Measurements from ENCODE around the gene NLRX1. TPM values are rescaled to one million over a fixed set of nuclear protein-coding genes. Genes with fewer than 3 reads are reported as not detected.

NLRX1 gene
- total and polyA plus RNA-seq, 2 experiments from 2014 or later: 13.4 to 28.0 TPM

GRCh38 chr11:119202554-119202953 lies 34.0 kb downstream of the NLRX1 start:
- Histone ChIP-seq H3K9ac (no peak overlapping the region), H3K4me2 (ENCODE audit: unreplicated experiment) (no peak overlapping the region), H3F3A (ENCODE audit: insufficient read depth) (peaks cover 6% of the 10 kb centered on the region), H3K79me2 (ENCODE audit: insufficient read depth) (peaks cover 12% of the 10 kb centered on the region), H3K9me2 (ENCODE audit: insufficient read depth) (no peaks in the 10 kb centered on the region), H3K27ac (no peak overlapping the region), H4K20me1 (ENCODE audit: insufficient read depth) (no peaks in the 10 kb centered on the region), H3K9me3 (ENCODE audit: low read depth) (no peaks in the 10 kb centered on the region), H3K27me3 (replicated peaks; ENCODE audit: insufficient read depth) (no peaks in the 10 kb centered on the region), H3K4me1 (ENCODE audit: insufficient read depth) (peaks cover 5% of the 10 kb centered on the region; the same call in 1 of the 2 replicates), H2AFZ (no peak overlapping the region), H3K36me3 (ENCODE audit: low read depth) (no peaks in the 10 kb centered on the region), H3K4me3 (no peak overlapping the region)
- 73 to 74% methylated on average over 7 of the region's 7 CpGs for WGBS, 2 experiments (ENCODE audit: low coverage in 1 of 2, low lambda C conversion rate in 2 of 2, missing lambda C conversion rate in 2 of 2)
- TF ChIP-seq EZH2 (IDR thresholded peaks at IDR 0.05; ENCODE audit: insufficient read depth, poor library complexity, severe bottlenecking) (no peak), EZH2phosphoT487 (IDR thresholded peaks at IDR 0.05; ENCODE audit: insufficient read depth, low read depth) (no peak)
- no peak for DNase-seq
- in situ Hi-C loops (cut with MboI): no loop called here

GRCh38 chr11:119204066-119204465 lies 35.5 kb downstream of the NLRX1 start:
- H3K79me2 ChIP-seq (ENCODE audit: insufficient read depth): peaks cover 28% of the 10 kb centered on the region
- H3K4me3 ChIP-seq: no peak overlapping the region
- H3K27ac ChIP-seq: no peak overlapping the region
- H3K36me3 ChIP-seq (ENCODE audit: low read depth): no peaks in the 10 kb centered on the region
- H3K9ac ChIP-seq: no peak overlapping the region
- H3K9me2 ChIP-seq (ENCODE audit: insufficient read depth): no peaks in the 10 kb centered on the region
- H4K20me1 ChIP-seq (ENCODE audit: insufficient read depth): 0 out of 2 replicates have a peak, but pooled peaks cover 2% of the 10 kb centered on the region
- no peak for TF ChIP-seq EZH2 (IDR thresholded peaks at IDR 0.05; ENCODE audit: insufficient read depth, poor library complexity, severe bottlenecking)
- no peak for TF ChIP-seq EZH2phosphoT487 (IDR thresholded peaks at IDR 0.05; ENCODE audit: insufficient read depth, low read depth)
- H3K4me2 ChIP-seq (ENCODE audit: unreplicated experiment): no peak overlapping the region
- H3K4me1 ChIP-seq (ENCODE audit: insufficient read depth): peaks cover 18% of the 10 kb centered on the region; the same call in 1 of the 2 replicates
- H3K9me3 ChIP-seq (ENCODE audit: low read depth): no peaks in the 10 kb centered on the region
- in situ Hi-C loops (cut with MboI): no loop called here
- H2AFZ ChIP-seq: no peak overlapping the region
- H3F3A ChIP-seq (ENCODE audit: insufficient read depth): peaks cover 10% of the 10 kb centered on the region
- WGBS, 2 experiments (ENCODE audit: low coverage in 1 of 2, low lambda C conversion rate in 2 of 2, missing lambda C conversion rate in 2 of 2): 92 to 93% methylated on average over 9 of the region's 9 CpGs
- no peaks in the 10 kb centered on the region for H3K27me3 ChIP-seq (replicated peaks; ENCODE audit: insufficient read depth)
- no peak for DNase-seq

- H3K27me3 ChIP-seq (replicated peaks; ENCODE audit: insufficient read depth): no peaks in the 10 kb centered on the region
- DNase-seq: no peak
- in situ Hi-C loops (cut with MboI): no loop called here
- peaks cover 18% of the 10 kb centered on the region; the same call in 1 of the 2 replicates for H3K4me1 ChIP-seq (ENCODE audit: insufficient read depth)
- H3K9me3 ChIP-seq (ENCODE audit: low read depth): no peaks in the 10 kb centered on the region
- H3K36me3 ChIP-seq (ENCODE audit: low read depth): no peaks in the 10 kb centered on the region
- H3F3A ChIP-seq (ENCODE audit: insufficient read depth): peaks cover 10% of the 10 kb centered on the region
- no peak for TF ChIP-seq EZH2 (IDR thresholded peaks at IDR 0.05; ENCODE audit: insufficient read depth, poor library complexity, severe bottlenecking)
- H3K4me3 ChIP-seq: peak overlapping the region; percentile 98
- peak overlapping the region; percentile 88 for H2AFZ ChIP-seq
- peak overlapping the region; percentile 84 for H3K4me2 ChIP-seq (ENCODE audit: unreplicated experiment)
- 48 to 52% methylated on average over 10 of the region's 10 CpGs for WGBS, 2 experiments (ENCODE audit: low coverage in 1 of 2, low lambda C conversion rate in 2 of 2, missing lambda C conversion rate in 2 of 2)
- peaks cover 38% of the 10 kb centered on the region for H3K79me2 ChIP-seq (ENCODE audit: insufficient read depth)
- no peaks in the 10 kb centered on the region for H3K9me2 ChIP-seq (ENCODE audit: insufficient read depth)
- H3K9ac ChIP-seq: 0 out of 2 replicates have a peak overlapping the region, but pooled peaks have one; percentile 89
- H3K27ac ChIP-seq: no peak overlapping the region
- 0 out of 2 replicates have a peak, but pooled peaks cover 4% of the 10 kb centered on the region for H4K20me1 ChIP-seq (ENCODE audit: insufficient read depth)
These were observed 36.6 kb downstream of the NLRX1 start for GRCh38 chr11:119205080-119205479.

- Histone ChIP-seq H3K4me3 (peak within 1 kb of the TSS; percentile 98), H3K27ac (peak within 1 kb of the TSS; percentile 75), H3K9me3 (ENCODE audit: low read depth) (no peaks in the 10 kb centered on the region), H3K36me3 (ENCODE audit: low read depth) (no peaks in the 10 kb centered on the region), H3K9me2 (ENCODE audit: insufficient read depth) (no peaks in the 10 kb centered on the region), H3K4me2 (ENCODE audit: unreplicated experiment) (peak within 1 kb of the TSS; percentile 93), H3F3A (ENCODE audit: insufficient read depth) (peaks cover 10% of the 10 kb centered on the region), H3K27me3 (replicated peaks; ENCODE audit: insufficient read depth) (no peaks in the 10 kb centered on the region), H3K4me1 (ENCODE audit: insufficient read depth) (peaks cover 18% of the 10 kb centered on the region; the same call in 1 of the 2 replicates), H2AFZ (peak within 1 kb of the TSS; percentile 88), H3K79me2 (ENCODE audit: insufficient read depth) (peaks cover 45% of the 10 kb centered on the region), H3K9ac (peak within 1 kb of the TSS; percentile 89), H4K20me1 (ENCODE audit: insufficient read depth) (0 out of 2 replicates have a peak, but pooled peaks cover 4% of the 10 kb centered on the region)
- peak; percentile 90 for DNase-seq
- WGBS, 2 experiments (ENCODE audit: low coverage in 1 of 2, low lambda C conversion rate in 2 of 2, missing lambda C conversion rate in 2 of 2): 0 to 2% methylated on average over 23 to 51 of the region's 88 CpGs
- TF ChIP-seq EZH2phosphoT487 (IDR thresholded peaks at IDR 0.05; ENCODE audit: insufficient read depth, low read depth) (no peak), EZH2 (IDR thresholded peaks at IDR 0.05; ENCODE audit: insufficient read depth, poor library complexity, severe bottlenecking) (no peak)
- in situ Hi-C loops (cut with MboI): no loop called here
These were observed 37.3 kb downstream of the NLRX1 start, which contains the start of gene CBL for GRCh38 chr11:119205574-119206510. Gene CBL (plus strand): TSS chr11:119206339. CDS start chr11:119206418, 79 bp downstream.
